ENCODE data around the gene TMX4.
"Not testable (repeated sequence)": the region's sequence is repeated elsewhere in the genome, so short reads cannot be mapped to it uniquely, and the experiment has no call there.

The TMX4 gene

GRCh38 chr20:7967199-7967844 is 52.2 kb downstream of the TMX4 start:
- peak; percentile 10 for DNase-seq (ENCODE audit: low spot score)

- DNase-seq (ENCODE audit: low spot score) = no peak
Measured at GRCh38 chr20:7966176-7966575, 53.4 kb downstream of the TMX4 start.

GRCh38 chr20:7959484-7959883 is 60.1 kb downstream of the TMX4 start:
- no peak for DNase-seq (ENCODE audit: low spot score)

- DNase-seq (ENCODE audit: low spot score) = not testable (repeated sequence)
Measured at GRCh38 chr20:7956561-7956960, 63.0 kb downstream of the TMX4 start.

- no peak for DNase-seq (ENCODE audit: low spot score)
Measured at GRCh38 chr20:7950387-7950786, 69.2 kb downstream of the TMX4 start.

- no peak for DNase-seq (ENCODE audit: low spot score)
Measured at GRCh38 chr20:7943891-7944290, 75.7 kb downstream of the TMX4 start.

- DNase-seq (ENCODE audit: low spot score) = no peak
Measured at GRCh38 chr20:7940341-7940740, 79.2 kb downstream of the TMX4 start, which contains the start of gene HAO1. Gene HAO1 (minus strand): TSS chr20:7940458. CDS start chr20:7940422, 36 bp downstream.

- DNase-seq (ENCODE audit: low spot score) = no peak
Measured at GRCh38 chr20:7939663-7940062, 79.9 kb downstream of the TMX4 start.

- no peak for DNase-seq (ENCODE audit: low spot score)
Measured at GRCh38 chr20:7938058-7938457, 81.5 kb downstream of the TMX4 start.

- DNase-seq (ENCODE audit: low spot score) = no peak
Measured at GRCh38 chr20:7937328-7937727, 82.2 kb downstream of the TMX4 start.

GRCh38 chr20:7935027-7935551 is 84.5 kb downstream of the TMX4 start:
- DNase-seq (ENCODE audit: low spot score) = no peak

GRCh38 chr20:7933346-7933745 is 86.2 kb downstream of the TMX4 start:
- no peak for DNase-seq (ENCODE audit: low spot score)

- no peak for DNase-seq (ENCODE audit: low spot score)
Measured at GRCh38 chr20:7930343-7930742, 89.2 kb downstream of the TMX4 start.

Data from AG08396 (cell line).